Sigmoid colon (tissue), 4 donors: Measurements from ENCODE around the gene PPP4R1.

ENCODE experiments used
- EP300 ChIP-seq, 4 donors: sonication (generic); formaldehyde crosslinking; IDR thresholded peaks; one replicate each; pipeline ENCODE4 v1.6.1; 2017; ENCODE audit warnings: antibody characterized with exemption in 4 of 4
- POLR2A ChIP-seq, 2 donors: fragments of 450-650 bp; IDR thresholded peaks; one replicate each; pipeline ENCODE4 v1.6.1; 2016; ENCODE audit warnings: antibody characterized with exemption in 2 of 2, mild to moderate bottlenecking in 2 of 2, moderate library complexity in 2 of 2
- POLR2AphosphoS5 ChIP-seq, 4 donors: sonication (generic); formaldehyde crosslinking; IDR thresholded peaks; one replicate each; pipeline ENCODE4 v1.6.1; 2017; ENCODE audit warnings: antibody characterized with exemption in 4 of 4
- TF ChIP-seq, protein P1 (sequence below), 4 experiments: fragments of 450-650 bp in 3 of 4; fragments of 200-600 bp in 1 of 4; IDR thresholded peaks; one replicate each; pipeline ENCODE4 v1.5.1; 2016 to 2019; ENCODE audit warnings: antibody characterized with exemption in 4 of 4, mild to moderate bottlenecking in 3 of 4, moderate library complexity in 2 of 4

DNA sequence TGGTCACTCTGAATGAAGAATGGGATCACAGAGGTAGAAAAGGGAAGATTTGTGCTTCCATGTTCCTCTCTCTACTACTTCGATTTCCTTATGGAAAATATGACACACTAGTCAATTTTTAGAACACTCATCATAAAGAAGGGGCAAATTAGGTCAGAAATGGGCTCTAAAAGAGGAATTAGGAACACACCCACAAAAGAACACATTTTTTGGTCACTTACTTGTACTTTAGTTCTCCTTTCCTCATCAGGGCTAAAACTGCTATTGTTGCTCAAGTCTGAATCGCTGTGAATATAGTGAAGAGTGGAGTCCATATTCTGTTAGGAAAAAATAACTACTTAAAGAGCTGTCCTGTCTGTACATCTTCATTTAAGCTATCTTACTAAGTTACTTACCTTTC lies 52.6 kb downstream of the PPP4R1 start:
- TF ChIP-seq, protein P1, sequence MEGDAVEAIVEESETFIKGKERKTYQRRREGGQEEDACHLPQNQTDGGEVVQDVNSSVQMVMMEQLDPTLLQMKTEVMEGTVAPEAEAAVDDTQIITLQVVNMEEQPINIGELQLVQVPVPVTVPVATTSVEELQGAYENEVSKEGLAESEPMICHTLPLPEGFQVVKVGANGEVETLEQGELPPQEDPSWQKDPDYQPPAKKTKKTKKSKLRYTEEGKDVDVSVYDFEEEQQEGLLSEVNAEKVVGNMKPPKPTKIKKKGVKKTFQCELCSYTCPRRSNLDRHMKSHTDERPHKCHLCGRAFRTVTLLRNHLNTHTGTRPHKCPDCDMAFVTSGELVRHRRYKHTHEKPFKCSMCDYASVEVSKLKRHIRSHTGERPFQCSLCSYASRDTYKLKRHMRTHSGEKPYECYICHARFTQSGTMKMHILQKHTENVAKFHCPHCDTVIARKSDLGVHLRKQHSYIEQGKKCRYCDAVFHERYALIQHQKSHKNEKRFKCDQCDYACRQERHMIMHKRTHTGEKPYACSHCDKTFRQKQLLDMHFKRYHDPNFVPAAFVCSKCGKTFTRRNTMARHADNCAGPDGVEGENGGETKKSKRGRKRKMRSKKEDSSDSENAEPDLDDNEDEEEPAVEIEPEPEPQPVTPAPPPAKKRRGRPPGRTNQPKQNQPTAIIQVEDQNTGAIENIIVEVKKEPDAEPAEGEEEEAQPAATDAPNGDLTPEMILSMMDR (IDR thresholded peaks at IDR 0.05), result no peak
- TF ChIP-seq POLR2AphosphoS5 (IDR thresholded peaks at IDR 0.05) (no peak), POLR2A (IDR thresholded peaks at IDR 0.05) (no peak), EP300 (IDR thresholded peaks at IDR 0.05) (no peak)
